Ureter (tissue), 1 donor: ENCODE measurements around the gene TMEM40. TPM values are rescaled to one million over a fixed set of nuclear protein-coding genes. Genes with fewer than 3 reads are reported as not detected.

Experiments used
- total RNA-seq: library from RNA; stranded (reverse); gene quantifications from one replicate; pipeline ENCODE4 v1.2.4, GENCODE V29; 2023
- donor health status: DM: yes; HTN: yes; CAD: no.

TMEM40 gene
- total RNA-seq, 1 donor from 2014 or later, result 63.3 TPM

Other genes with a start within 250 kb of the TMEM40 start
- 2.3 TPM for gene MKRN2OS, start 213.8 kb downstream of the TMEM40 start, total RNA-seq
- gene MKRN2, start 202.2 kb downstream of the TMEM40 start, total RNA-seq, result 24.5 TPM
- gene RAF1, start 95.1 kb downstream of the TMEM40 start, total RNA-seq, result 95.5 TPM
- 13.7 TPM for gene CAND2, start 37.4 kb upstream of the TMEM40 start, total RNA-seq
- 2,253 TPM for gene RPL32, start 82.3 kb upstream of the TMEM40 start, total RNA-seq